AG10803 (cell line): Measurements from ENCODE around the gene STK35.
A peak's percentile ranks its signal among the peaks of the same experiment; 100 is the strongest.

ENCODE experiments used
- DNase-seq: peaks from one replicate; pipeline ENCODE4 v3.0.0; 2010; ENCODE audit warnings: low read depth
- H3K4me3 ChIP-seq: 2 replicates; pipeline ENCODE4 v1.5.1; 2011; ENCODE audit warnings: mild to moderate bottlenecking, low read length, control low read depth
- CTCF ChIP-seq: conservative IDR thresholded peaks from 2 replicates; pipeline ENCODE4 v1.5.1; 2011; ENCODE audit warnings: mild to moderate bottlenecking, low read length, control low read depth, inconsistent platforms

STK35 gene

GRCh38 chr20:2108498-2108897 is 6.9 kb downstream of the STK35 start:
- no peak overlapping the region for H3K4me3 ChIP-seq
- no peak for DNase-seq
- TF ChIP-seq CTCF, result no peak

GRCh38 chr20:2108987-2109386 is 7.4 kb downstream of the STK35 start:
- TF ChIP-seq CTCF, result no peak
- no peak overlapping the region for H3K4me3 ChIP-seq
- DNase-seq, result peak; percentile 83

- TF ChIP-seq CTCF, result no peak
- H3K4me3 ChIP-seq, result no peak overlapping the region
- DNase-seq, result no peak
These were observed 8.0 kb downstream of the STK35 start for GRCh38 chr20:2109425-2110210.

- H3K4me3 ChIP-seq, result no peak overlapping the region
- DNase-seq, result no peak
- no peak for TF ChIP-seq CTCF
These were observed 11.3 kb downstream of the STK35 start for GRCh38 chr20:2112910-2113309.

- no peak for DNase-seq
- no peak overlapping the region for H3K4me3 ChIP-seq
- TF ChIP-seq CTCF, result no peak
These were observed 12.7 kb downstream of the STK35 start for GRCh38 chr20:2114127-2114959.

GRCh38 chr20:2114990-2115681 is 13.5 kb downstream of the STK35 start:
- peak; percentile 31 for DNase-seq
- no peak overlapping the region for H3K4me3 ChIP-seq
- no peak for TF ChIP-seq CTCF
